OCI-LY7 (cell line): ENCODE measurements around the gene CCDC74A.
"Not testable (repeated sequence)": the region's sequence is repeated elsewhere in the genome, so short reads cannot be mapped to it uniquely, and the experiment has no call there.

Experiments
- EZH2phosphoT487 ChIP-seq: fragments of 200-600 bp; sonication (generic); IDR thresholded peaks from 2 replicates; pipeline ENCODE4 v1.6.1; 2018; ENCODE audit warnings: low read depth, borderline replicate concordance, mild to moderate bottlenecking, mixed run types, antibody characterized with exemption, low read length, moderate library complexity, mixed read lengths
- TF ChIP-seq, protein P1 (sequence below): fragments of 200-600 bp; sonication (generic); conservative IDR thresholded peaks from 2 replicates; pipeline ENCODE4 v1.5.1; 2014; ENCODE audit warnings: mild to moderate bottlenecking, antibody characterized with exemption, low read length, moderate library complexity, mixed read lengths

GRCh38 chr2:131504082-131504750 lies 23.5 kb upstream of the CCDC74A start:
- TF ChIP-seq, protein P1, sequence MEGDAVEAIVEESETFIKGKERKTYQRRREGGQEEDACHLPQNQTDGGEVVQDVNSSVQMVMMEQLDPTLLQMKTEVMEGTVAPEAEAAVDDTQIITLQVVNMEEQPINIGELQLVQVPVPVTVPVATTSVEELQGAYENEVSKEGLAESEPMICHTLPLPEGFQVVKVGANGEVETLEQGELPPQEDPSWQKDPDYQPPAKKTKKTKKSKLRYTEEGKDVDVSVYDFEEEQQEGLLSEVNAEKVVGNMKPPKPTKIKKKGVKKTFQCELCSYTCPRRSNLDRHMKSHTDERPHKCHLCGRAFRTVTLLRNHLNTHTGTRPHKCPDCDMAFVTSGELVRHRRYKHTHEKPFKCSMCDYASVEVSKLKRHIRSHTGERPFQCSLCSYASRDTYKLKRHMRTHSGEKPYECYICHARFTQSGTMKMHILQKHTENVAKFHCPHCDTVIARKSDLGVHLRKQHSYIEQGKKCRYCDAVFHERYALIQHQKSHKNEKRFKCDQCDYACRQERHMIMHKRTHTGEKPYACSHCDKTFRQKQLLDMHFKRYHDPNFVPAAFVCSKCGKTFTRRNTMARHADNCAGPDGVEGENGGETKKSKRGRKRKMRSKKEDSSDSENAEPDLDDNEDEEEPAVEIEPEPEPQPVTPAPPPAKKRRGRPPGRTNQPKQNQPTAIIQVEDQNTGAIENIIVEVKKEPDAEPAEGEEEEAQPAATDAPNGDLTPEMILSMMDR: not testable (repeated sequence)
- not testable (repeated sequence) for TF ChIP-seq EZH2phosphoT487
